HepG2 (cell line): ENCODE measurements around the gene FRMD4A. TPM values are rescaled to one million over a fixed set of nuclear protein-coding genes. Genes with fewer than 3 reads are reported as not detected.

Experiments
- ATAC-seq: fragments of 200-7000 bp; cut with Tn5 transposase; 3 replicates; pipeline ENCODE4 v1.9.1; 2020; ENCODE audit warnings: mild to moderate bottlenecking, moderate library complexity
- BruUV-seq: library from RNA; stranded (reverse); fragments of 400-500 nt; replicated peaks from 2 replicates; lab custom pipeline; 2021; lab: Mats Ljungman, UMichigan
- CTCF ChIA-PET: fragments of 300-600 bp; formaldehyde crosslinking; extraction: SDS; loops from one replicate; lab custom pipeline; 2021; ENCODE audit warnings: low total read pairs, inconsistent platforms, low intra/inter-chr PET ratio; lab: Yijun Ruan, JAX
- POLR2A ChIA-PET: fragments of 350-600 bp; sonication (Branson Sonifier 250); formaldehyde crosslinking; loops from one replicate; lab custom pipeline; 2020; ENCODE audit warnings: antibody characterized with exemption, inconsistent platforms; lab: Yijun Ruan, JAX
- DNase-seq: peaks from one replicate; pipeline ENCODE4 v3.0.0-alpha.2; 2015; ENCODE audit warnings: low spot score
- FAIRE-seq: peaks from 3 replicates; lab custom pipeline; 2011; peaks lifted over from hg19 to GRCh38; lab: Jason Lieb, UNC
- H2AFZ ChIP-seq: one replicate; pipeline ENCODE4 v1.6.1; 2011; ENCODE audit warnings: low read length, inconsistent platforms
- H3K27ac ChIP-seq: fragments of 300-600 bp; 3 replicates; pipeline ENCODE4 v1.8.0; 2011; ENCODE audit warnings: mixed run types, mild to moderate bottlenecking, mixed read lengths, low read length, inconsistent platforms; ENCODE audit not compliant: insufficient read depth; ENCODE audit errors: extremely low read length
- H3K27me3 ChIP-seq, 2 experiments: fragments of 200-600 bp in 1 of 2; 2 replicates in 1 of 2; 3 replicates in 1 of 2; pipeline versions ENCODE4 v1.6.0 to v1.8.0; 2011; ENCODE audit warnings: low read length in 2 of 2, mild to moderate bottlenecking in 2 of 2, moderate library complexity in 2 of 2, inconsistent platforms in 1 of 2; ENCODE audit not compliant: insufficient read depth in 2 of 2, control insufficient read depth in 1 of 2
- H3K36me3 ChIP-seq, 2 experiments: fragments of 200-600 bp in 1 of 2; replicated peaks in 1 of 2; 2 replicates in 1 of 2; 3 replicates in 1 of 2; pipeline versions ENCODE4 v1.5.1 to v1.8.0; 2011; ENCODE audit warnings: low read length in 2 of 2, inconsistent platforms in 1 of 2; ENCODE audit not compliant: insufficient read depth in 2 of 2, control insufficient read depth in 1 of 2
- H3K4me1 ChIP-seq: 2 replicates; pipeline ENCODE4 v1.5.1; 2012; ENCODE audit warnings: low read length, inconsistent platforms; ENCODE audit not compliant: insufficient read depth
- H3K4me2 ChIP-seq: 2 replicates; pipeline ENCODE4 v1.6.0; 2011; ENCODE audit warnings: low read depth, low read length, inconsistent platforms
- H3K4me3 ChIP-seq, 3 experiments: fragments of 200-600 bp in 1 of 3; sonication (generic), shearing (Covaris generic) in 1 of 3; replicated peaks in 1 of 3; 2 replicates each; pipeline ENCODE4 v1.5.1; 2011 to 2016; ENCODE audit warnings: low read length in 3 of 3, inconsistent platforms in 2 of 3, low read depth in 2 of 3, mild to moderate bottlenecking in 2 of 3, control low read depth in 1 of 3, mixed read lengths in 1 of 3; ENCODE audit not compliant: insufficient read depth in 1 of 3
- H3K79me2 ChIP-seq: one replicate; pipeline ENCODE4 v1.6.1; 2011; ENCODE audit warnings: low read length, inconsistent platforms; ENCODE audit not compliant: insufficient read depth
- H3K9ac ChIP-seq: 2 replicates; pipeline ENCODE4 v1.6.0; 2011; ENCODE audit warnings: mild to moderate bottlenecking, low read depth, low read length, inconsistent platforms; ENCODE audit not compliant: insufficient read depth
- H3K9me3 ChIP-seq: 2 replicates; pipeline ENCODE4 v1.5.1; 2012; ENCODE audit warnings: mild to moderate bottlenecking, low read length
- H4K20me1 ChIP-seq: 2 replicates; pipeline ENCODE4 v1.6.0; 2011; ENCODE audit warnings: inconsistent platforms, mild to moderate bottlenecking, low read length, moderate library complexity; ENCODE audit not compliant: insufficient read depth
- CENPBD1 ChIP-seq: sonication (generic); formaldehyde crosslinking; IDR thresholded peaks from 2 replicates; pipeline ENCODE4 v1.8.0; 2022; ENCODE audit warnings: missing genetic modification reagents, low read depth, mild to moderate bottlenecking, borderline replicate concordance
- CREB1 ChIP-seq, 2 experiments: fragments of 450-650 bp in 1 of 2; IDR thresholded peaks; 2 replicates each; pipeline ENCODE4 v1.6.1; 2016 to 2017; ENCODE audit warnings: control low read depth in 1 of 2, mild to moderate bottlenecking in 1 of 2, missing compliant biosample characterization in 1 of 2, missing genetic modification characterization in 1 of 2
- DMAP1 ChIP-seq: IDR thresholded peaks from 2 replicates; pipeline ENCODE4 v1.6.1; 2016
- ESRRA ChIP-seq: sonication (generic); formaldehyde crosslinking; IDR thresholded peaks from 2 replicates; pipeline ENCODE4 v1.5.1; 2020; ENCODE audit warnings: mild to moderate bottlenecking, low read depth, missing genetic modification reagents
- FOXA3 ChIP-seq: IDR thresholded peaks from 2 replicates; pipeline ENCODE4 v1.6.1; 2016; ENCODE audit warnings: missing genetic modification reagents, missing compliant biosample characterization
- MLX ChIP-seq: IDR thresholded peaks from 2 replicates; pipeline ENCODE4 v1.6.1; 2016
- MXD3 ChIP-seq: IDR thresholded peaks from 2 replicates; pipeline ENCODE4 v1.6.1; 2016; ENCODE audit warnings: mild to moderate bottlenecking, missing biosample characterization, missing genetic modification reagents
- THAP7 ChIP-seq: sonication (generic); formaldehyde crosslinking; IDR thresholded peaks from 2 replicates; pipeline ENCODE4 v1.8.1; 2023; ENCODE audit warnings: mild to moderate bottlenecking, missing genetic modification reagents
- TRAFD1 ChIP-seq: sonication (generic); formaldehyde crosslinking; IDR thresholded peaks from 2 replicates; pipeline ENCODE4 v1.5.1; 2020; ENCODE audit warnings: missing genetic modification reagents, mild to moderate bottlenecking, borderline replicate concordance
- ZBTB7B ChIP-seq: sonication (generic); formaldehyde crosslinking; IDR thresholded peaks from 2 replicates; pipeline ENCODE4 v1.4.0; 2020; ENCODE audit warnings: missing genetic modification reagents
- ZFP91 ChIP-seq: sonication (generic); formaldehyde crosslinking; IDR thresholded peaks from 2 replicates; pipeline ENCODE4 v1.9.0; 2022; ENCODE audit warnings: missing genetic modification reagents, mild to moderate bottlenecking, borderline replicate concordance
- ZNF609 ChIP-seq: sonication (generic); formaldehyde crosslinking; IDR thresholded peaks from 2 replicates; pipeline ENCODE4 v1.4.0; 2020; ENCODE audit warnings: mild to moderate bottlenecking, missing genetic modification reagents, borderline replicate concordance
- WGBS: methylation state at CpG from one replicate; pipeline ENCODE4 v1.1.6; 2017; ENCODE audit warnings: low lambda C conversion rate; 5-methylcytosine and 5-hydroxymethylcytosine counted together
- in situ Hi-C: cut with HindIII; loops from 2 replicates; pipeline ENCODE4 v1.10.0; 2017; ENCODE audit warnings: low pct_unique_long_range_greater_than_20kb; ENCODE audit not compliant: extremely low pct_ligation_motif_present
- intact Hi-C: fragments of 100-400 bp; cut with micrococcal nuclease; formaldehyde crosslinking; loops from one replicate; pipeline ENCODE4 v1.10.0; 2022; ENCODE audit not compliant: unreplicated experiment
- polyA plus RNA-seq, 8 experiments: library from polyadenylated mRNA; depleted of rRNA in 3 of 8; stranded (reverse) in 7 of 8; unstranded in 1 of 8; fragments of >200 nt; fragmentation: Illumina TruSeq in 4 of 8; extraction: Trizol in 4 of 8; gene quantifications; 2 replicates each; pipeline versions ENCODE4 v1.2.1 to v1.2.3, GENCODE V29; 2011 to 2016; ENCODE audit warnings: low read depth in 4 of 8, missing spikeins in 1 of 8, mixed read lengths in 1 of 8; ENCODE audit not compliant: insufficient read depth in 1 of 8
- total RNA-seq, 5 experiments: library from RNA; depleted of rRNA; stranded (reverse); fragments of >200 nt; fragmentation: Illumina TruSeq; extraction: Trizol; gene quantifications; 2 replicates each; pipeline ENCODE4 v1.2.3, GENCODE V29; 2016; ENCODE audit warnings: low read depth in 1 of 5

The FRMD4A gene
- total and polyA plus RNA-seq, 2 of the 13 experiments (the other 11 are each of a cell fraction or from before 2014, with no cell fraction given): 0.09 to 0.26 TPM

GRCh38 chr10:14001298-14002040 lies 329.3 kb downstream of the FRMD4A start:
- Histone ChIP-seq H3K9ac (no peak overlapping the region), H3K27ac (no peak overlapping the region), H2AFZ (no peak overlapping the region), H3K4me2 (no peak overlapping the region), H3K4me1 (no peaks in the 10 kb centered on the region), H3K27me3 (peaks cover 4 to 12% of the 10 kb centered on the region in 2 experiments; a peak in 3 of 5 replicates), H3K36me3 (no peaks in the 10 kb centered on the region), H3K4me3 (no peak overlapping the region), H3K79me2 (no peaks in the 10 kb centered on the region), H3K9me3 (no peaks in the 10 kb centered on the region), H4K20me1 (no peaks in the 10 kb centered on the region)
- ATAC-seq (no peak), DNase-seq (no peak), FAIRE-seq (no peak)
- BruUV-seq: no TSS peak
- intact Hi-C loops: no loop called here
- in situ Hi-C loops: no loop called here
- 20% methylated on average over 10 of the region's 10 CpGs for WGBS
- ChIA-PET CTCF (no interaction called here), POLR2A (no interaction called here)
- TF ChIP-seq ZBTB7B (no peak), CREB1 (IDR thresholded peaks at IDR 0.05) (no peak), CREB1 (CRISPR knock-in tag; IDR thresholded peaks at IDR 0.05) (no peak), ZFP91 (CRISPR knock-in tag) (no peak), FOXA3 (CRISPR knock-in tag) (no peak), TRAFD1 (CRISPR knock-in tag) (no peak), MXD3 (CRISPR knock-in tag) (no peak), MLX (CRISPR knock-in tag) (no peak), CENPBD1 (no peak), ESRRA (CRISPR knock-in tag) (no peak), DMAP1 (no peak), THAP7 (CRISPR knock-in tag) (no peak), ZNF609 (CRISPR knock-in tag) (no peak)
